NCI-H146 (cell line): ENCODE results near the gene RPL15.

Experiments used
- DNase-seq: peaks from one replicate; lab custom pipeline; 2025; lab: John Stamatoyannopoulos, UW

RPL15 gene

DNA sequence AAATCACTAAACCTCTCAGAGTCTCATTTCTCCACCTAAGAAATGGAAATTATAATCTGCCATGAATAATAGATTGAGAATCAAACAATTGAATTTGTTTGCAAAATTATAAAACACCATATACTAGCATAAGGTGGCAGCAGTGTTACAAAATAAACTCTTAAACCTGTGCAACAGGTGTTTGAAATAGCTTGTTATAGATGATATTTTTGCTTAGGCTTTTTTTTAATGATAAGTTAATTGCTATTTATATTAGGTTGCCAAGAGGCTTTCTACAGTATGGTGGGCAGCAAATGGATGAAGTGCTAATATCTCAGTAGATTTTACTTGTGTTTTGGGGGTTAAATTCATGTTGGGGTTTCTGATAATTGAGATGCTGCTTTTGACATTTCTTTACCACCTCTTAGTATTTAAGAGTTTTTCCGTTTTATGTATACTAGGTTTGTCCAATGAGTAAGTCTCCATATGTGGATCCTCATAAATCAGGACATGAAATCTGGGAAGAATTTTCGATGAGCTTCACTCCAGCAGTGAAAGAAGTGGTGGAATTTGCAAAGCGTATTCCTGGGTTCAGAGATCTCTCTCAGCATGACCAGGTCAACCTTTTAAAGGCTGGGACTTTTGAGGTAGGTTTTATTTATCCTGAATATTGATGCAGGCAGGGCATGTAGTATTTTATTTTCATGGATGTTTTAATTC lies 47.8 kb downstream of the RPL15 start:
- no peak for DNase-seq

DNA sequence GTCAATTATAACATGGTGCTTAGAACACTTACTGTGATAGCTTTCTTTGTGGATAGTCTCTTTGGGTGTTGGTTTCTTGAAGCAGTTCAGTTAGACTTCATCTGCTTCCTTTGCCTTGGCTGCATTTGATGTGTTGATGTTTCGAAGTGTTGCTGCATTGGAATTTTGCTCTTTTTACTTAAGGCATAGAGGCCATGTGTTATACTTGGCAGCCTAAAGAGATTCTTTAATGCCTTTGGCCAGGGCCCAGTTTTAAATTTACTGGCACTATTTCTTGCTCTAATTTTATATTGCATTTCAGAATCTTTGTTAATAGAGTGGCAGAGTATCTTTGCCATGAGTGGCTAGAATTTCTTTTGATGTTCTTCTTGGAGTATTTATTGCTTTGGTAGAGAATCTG lies 49.4 kb downstream of the RPL15 start:
- no peak for DNase-seq

DNA sequence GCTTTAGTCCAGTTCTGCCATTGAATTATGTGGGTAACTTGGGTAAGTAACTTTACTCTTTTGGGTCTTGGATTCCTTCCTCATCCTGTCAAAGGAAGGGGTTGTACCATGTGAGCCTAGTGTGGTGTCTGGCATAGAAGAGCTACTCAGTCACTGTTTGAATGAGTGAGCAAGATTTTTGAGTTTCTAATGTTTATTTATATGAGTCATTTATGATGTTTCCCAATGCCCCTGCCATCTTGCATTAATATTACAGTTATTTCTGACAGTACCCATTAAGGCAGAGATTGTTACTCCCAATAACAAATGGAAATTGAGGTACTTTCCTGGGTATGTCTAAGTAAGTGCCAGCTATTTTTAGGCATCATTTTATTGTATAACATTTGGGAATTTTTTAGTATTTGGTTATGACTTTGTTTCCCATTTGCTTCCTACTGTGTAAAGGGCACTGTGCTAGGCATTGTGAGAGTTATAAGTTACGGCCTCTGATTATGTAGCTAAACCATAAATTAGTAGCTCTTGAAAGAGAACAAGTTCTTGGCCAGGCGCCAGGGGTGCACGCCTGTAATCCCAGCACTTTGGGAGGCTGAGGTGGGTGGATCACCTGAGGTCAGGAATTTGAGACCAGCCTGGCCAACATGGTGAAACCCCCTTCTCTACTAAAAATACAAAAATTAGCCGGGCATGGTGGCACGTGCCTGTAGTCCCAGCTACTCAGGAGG lies 51.7 kb downstream of the RPL15 start:
- DNase-seq = no peak

DNA sequence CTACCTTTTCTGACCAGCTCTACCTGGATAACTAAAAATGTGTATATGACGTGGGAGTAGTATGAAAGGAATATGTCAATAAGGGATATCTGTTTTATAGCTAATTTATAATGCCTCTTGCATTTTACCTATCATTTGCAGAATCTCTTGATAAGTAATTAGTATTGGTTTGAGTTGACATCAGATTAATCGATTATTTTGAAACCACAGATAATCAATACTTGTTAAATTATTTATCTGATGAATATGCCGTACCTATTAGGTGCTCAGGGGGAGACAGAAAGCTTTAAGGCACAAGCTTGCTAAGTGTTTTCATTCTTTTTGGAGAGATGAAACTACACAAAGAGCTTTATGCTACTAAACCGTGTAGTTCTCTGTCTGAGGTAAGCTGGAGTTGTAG lies 52.5 kb downstream of the RPL15 start:
- no peak for DNase-seq
